ENCODE results near the gene ARPC4.

DNA sequence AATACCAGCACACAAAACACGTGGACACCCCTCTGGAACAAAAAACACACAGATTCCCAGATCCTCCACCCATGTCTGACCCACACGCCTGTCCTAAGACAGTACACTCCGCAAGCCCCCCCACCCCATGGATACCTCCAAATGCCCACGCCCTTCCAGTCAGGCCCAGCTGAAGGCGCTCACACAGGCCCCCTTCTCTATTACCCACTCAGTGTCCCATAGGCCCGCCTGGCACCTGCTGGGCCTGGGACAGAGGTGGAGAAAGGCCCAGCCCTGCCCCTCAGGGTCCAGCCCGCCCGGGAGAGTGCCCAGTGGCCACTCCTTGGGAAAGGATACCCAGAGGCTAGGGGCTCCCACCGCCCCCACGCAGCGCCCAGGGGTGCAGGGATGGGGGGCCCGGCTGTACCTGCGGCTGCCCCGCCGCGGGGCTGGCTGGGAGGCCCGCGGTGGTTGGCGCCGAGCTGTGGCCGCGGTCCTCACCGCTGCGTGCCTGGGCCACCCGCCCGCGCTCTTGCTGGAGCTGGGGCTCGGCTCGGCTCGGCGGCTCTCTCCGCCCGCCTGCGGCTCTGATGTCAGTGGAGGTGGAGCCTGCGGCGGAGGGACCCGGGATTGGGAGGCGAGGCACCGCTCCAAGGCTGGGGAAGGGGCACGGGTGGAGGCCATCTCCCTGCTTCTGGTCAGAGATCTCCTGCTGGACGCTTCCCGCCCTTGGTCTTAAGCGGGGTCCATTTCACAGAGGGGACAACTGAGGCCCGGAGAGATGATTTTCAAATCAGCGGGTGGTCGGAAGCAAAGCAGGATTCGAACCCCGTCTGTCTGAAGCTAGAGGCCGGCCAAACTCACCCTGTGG, 23.2 kb upstream of the ARPC4 start, which contains the start of gene CAMK1:
- TF ChIP-seq, protein P1, sequence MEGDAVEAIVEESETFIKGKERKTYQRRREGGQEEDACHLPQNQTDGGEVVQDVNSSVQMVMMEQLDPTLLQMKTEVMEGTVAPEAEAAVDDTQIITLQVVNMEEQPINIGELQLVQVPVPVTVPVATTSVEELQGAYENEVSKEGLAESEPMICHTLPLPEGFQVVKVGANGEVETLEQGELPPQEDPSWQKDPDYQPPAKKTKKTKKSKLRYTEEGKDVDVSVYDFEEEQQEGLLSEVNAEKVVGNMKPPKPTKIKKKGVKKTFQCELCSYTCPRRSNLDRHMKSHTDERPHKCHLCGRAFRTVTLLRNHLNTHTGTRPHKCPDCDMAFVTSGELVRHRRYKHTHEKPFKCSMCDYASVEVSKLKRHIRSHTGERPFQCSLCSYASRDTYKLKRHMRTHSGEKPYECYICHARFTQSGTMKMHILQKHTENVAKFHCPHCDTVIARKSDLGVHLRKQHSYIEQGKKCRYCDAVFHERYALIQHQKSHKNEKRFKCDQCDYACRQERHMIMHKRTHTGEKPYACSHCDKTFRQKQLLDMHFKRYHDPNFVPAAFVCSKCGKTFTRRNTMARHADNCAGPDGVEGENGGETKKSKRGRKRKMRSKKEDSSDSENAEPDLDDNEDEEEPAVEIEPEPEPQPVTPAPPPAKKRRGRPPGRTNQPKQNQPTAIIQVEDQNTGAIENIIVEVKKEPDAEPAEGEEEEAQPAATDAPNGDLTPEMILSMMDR (IDR thresholded peaks at IDR 0.05 in 4 of 5, conservative IDR thresholded peaks at IDR 0.05 in 1 of 5) = no peak
- peak; percentile 52 to 61 for TF ChIP-seq POLR2A (IDR thresholded peaks at IDR 0.05)

All from gastrocnemius medialis (tissue), 4 donors.